HG02970 (cell line): ENCODE results near the gene NOTO.

Experiments used
- ATAC-seq: cut with Tn5 transposase; IDR thresholded peaks from one replicate; pipeline ENCODE4 v1.9.1; 2021; ENCODE audit warnings: mild to moderate bottlenecking, moderate library complexity, moderate number of reproducible peaks; ENCODE audit not compliant: unreplicated experiment, low FRiP score

NOTO gene

DNA sequence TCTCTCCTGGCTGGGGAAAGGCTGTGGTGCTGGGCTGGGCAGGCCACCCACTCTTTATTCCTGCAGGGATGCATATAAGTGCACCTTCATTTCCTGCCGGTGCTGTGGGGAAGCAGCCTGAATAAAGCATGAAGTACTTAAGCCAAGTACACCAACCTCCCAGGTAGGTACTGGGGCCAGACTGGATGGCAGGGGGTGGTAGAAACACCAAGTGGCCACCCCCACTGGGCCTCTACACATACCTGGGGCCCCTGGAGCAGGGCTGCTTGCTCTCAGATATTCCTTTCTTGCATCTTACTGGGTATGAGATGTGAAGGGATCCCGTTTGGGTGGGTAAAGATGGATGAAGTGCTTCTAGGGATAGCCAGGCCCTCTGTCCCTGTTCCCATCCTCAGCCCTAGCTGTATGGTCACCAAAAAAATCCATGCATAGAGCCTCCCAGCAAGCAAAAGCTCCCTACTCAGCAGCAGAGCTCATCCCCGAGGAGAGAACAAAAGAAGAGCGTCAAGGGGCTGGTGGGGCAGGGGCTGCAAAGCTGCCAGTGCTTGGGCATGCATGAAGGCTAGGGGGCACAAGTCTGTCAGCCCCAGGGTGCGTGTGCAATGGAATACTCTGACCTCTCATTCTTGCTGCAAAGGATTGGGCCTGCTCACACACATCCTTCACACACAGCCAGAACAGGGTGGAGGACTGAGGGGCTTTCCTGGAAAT, 53.7 kb downstream of the NOTO start:
- no peak for ATAC-seq

DNA sequence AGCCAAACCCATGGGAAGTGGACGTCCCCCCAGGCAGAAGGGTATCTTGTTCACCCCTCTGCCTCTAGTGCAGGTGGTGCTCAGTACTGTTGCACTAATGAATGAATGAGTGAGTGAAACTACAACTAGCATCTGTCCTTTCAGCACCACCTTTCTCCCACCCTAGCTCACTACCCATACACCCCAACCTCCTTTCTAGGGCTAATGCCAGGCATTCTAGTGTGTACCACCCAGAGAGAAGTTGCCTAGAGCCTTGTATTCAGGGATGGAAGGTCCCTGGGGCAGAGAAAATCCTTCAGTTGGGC, 54.2 kb downstream of the NOTO start:
- ATAC-seq = no peak

DNA sequence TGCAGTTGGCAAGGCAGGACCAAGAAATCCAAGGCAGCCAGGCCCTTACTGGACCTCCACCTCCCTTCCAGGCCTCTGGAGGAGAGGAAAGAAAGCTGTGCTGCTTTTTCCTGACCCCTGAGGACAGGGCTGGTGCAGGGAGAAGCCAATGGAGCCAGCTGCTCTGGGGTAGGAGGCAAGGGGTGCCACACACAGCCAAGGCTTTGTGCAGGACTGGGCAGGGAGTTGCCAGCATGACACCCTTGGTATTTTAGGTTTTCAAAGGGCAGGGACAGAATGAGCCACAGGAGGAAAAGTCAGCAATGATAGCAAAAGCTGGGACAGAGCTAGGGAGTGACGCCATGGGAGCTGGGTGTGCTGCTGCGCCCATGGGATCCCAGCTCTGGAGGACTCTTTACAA, 54.6 kb downstream of the NOTO start:
- ATAC-seq = no peak

DNA sequence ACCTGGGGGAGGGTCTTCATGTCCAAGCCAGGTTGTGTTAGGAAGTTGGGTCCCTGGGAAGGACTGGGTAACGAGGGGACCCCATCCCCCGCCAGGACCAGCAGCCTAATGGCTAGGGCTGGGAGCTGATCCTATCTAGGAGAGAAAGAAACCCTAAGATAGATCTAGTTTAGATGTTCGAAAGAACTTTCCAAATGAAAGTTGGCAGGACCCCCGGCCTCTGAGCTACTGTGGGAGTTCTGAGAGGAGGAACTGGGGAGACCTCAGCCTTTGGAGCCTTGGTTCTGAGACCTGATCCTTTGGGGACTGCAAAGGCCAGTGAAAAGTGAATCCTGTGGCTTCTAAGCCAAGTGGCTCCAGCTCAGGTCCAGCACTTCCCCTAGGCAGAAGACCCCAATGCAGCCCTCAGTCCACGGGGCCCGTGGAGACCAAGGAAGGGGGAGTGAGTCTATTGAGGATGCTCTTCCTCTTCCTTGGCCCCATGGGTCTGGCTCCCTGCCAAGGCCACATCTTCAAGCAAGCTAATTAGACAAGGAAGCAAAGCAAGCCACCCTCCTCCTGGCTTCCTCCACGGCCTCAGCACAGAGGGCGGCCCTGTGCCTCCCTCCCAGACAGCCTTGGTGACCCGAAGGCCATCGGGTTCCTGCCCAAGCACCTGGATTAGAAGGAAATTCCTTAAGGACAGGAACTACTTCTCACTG, 55.2 kb downstream of the NOTO start:
- ATAC-seq = no peak

DNA sequence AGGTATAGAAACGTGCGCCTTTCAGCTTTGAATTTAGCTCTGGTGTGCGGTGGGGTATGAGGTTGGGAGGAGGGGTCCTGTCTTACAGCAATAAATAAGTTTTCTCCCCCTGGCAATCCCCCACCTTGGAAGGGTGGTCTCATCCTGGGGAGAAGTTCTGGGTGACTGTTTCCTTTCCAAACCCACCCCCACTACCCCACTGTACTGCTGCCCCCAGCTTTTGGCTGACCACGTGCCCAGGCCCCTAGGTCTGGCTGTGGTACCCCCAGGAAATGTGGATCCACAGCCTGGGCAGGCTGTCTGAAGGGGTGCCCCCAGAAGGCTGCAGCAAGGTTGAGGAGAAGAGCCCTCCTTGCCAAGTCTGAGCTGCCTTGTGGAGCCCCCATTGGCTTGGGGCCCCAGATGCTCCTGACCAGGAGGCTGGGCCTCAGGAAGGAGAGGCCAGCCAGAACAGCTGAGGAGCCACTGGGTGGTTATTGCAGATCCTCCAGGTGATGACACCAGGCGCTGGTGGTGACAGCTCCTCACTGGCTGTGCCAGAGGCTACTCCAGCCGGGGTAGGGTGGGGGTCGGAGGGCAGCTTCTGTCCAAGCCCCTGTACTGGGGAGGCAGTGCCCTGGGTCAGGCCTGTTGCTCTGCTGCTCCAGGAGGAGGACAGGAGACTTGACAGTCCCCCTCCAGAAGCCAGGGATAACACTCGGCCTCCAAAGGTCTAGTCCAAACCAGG, 56.0 kb downstream of the NOTO start:
- ATAC-seq = no peak

DNA sequence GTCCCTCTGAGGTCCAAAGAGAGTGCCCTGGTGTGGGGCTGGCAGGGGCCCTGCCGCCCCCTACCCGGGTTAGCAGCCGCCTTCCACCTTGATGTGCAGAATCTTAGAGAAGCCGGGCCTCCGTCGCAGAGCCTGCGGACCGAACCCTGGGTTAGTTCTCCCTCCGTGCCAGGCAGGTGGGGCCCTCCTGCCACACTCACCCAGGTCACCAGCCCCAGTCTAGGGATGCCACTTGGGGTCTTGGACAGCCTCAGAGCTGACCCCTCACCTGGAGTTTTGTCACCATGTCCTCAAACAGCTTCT, 56.5 kb downstream of the NOTO start:
- no peak for ATAC-seq

DNA sequence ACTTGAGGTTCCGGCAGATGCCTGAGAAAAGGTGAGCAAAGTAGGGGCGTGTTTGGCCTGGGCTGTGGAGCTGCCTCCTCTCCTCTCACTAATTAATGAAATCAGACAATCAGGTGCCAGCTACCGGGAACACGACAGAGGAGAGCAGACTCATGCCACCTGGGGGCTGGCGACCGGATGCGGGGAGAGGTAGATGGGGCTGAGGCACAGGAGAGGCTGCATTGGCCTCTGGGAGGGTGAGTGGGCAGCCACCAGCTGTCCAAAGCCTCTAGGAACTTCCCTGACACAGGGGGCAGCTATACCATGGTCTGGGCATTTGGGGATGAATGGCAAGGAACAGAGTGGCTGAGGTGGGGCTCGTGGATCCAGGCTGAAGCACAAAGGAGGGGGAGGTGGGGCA, 56.9 kb downstream of the NOTO start:
- no peak for ATAC-seq

DNA sequence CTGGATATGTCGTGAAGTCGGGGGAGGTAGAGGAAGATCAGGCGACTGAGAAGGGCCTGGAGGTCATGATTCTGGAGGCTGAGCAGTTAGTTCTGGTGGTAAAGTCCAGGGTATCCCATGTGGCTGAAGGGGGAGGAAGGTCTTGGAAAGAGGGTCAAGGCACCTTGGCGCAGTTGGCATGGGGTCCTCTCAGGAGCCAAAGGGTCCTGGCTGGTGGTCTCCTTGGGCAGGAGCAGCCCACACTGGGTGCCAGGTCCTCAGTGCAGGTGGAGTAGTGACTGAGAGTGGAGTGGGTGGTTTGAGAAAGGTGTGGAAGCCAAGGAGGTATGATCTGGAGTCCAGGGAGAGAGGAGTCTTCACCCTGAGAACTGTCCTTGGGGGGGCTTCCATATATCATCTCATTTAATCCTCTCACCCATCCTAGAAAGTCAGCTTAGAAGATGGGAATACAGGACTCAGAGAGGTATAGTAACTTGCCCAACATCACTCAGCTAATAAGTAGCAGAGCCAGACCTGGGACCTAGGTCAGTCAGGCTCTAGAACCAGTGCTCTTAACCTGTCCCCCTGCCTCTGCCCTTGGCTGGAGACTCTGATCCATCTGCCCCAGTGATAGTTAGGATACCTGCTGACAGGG, 57.4 kb downstream of the NOTO start:
- ATAC-seq = no peak

DNA sequence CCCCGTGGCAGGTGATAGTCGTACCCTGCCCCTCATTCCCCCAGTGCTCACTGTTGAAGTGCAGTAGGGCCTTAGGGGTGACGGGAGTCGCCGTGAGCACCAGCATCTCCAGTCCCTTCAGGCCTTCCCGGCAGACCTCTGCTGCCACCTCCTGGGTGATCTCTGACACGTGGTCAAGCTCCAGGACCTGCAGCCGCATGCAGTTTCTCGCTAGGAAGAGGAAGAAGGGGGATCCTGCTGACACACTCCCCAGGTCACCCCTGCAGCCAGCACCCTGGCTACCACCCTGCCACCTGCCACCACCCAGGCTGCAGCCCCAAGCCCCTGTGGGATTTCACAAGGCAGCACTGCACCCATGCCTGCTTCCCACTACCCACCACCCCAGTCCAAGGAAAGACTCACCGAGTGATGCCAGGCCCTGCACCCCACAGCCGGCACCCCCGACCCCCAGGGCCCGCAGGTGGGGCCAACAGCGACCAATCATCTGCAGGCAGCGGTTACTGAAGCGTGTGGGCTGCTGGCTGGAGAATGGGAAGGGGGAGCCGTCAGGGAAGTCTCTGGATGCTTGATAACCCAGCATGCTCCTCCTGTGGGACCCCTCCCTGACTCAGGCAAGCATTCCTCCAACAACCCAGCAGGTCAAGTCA, 58.1 kb downstream of the NOTO start:
- ATAC-seq = no peak
